ENCODE data around the gene TRABD2B. TPM values are rescaled to one million over a fixed set of nuclear protein-coding genes. Genes with fewer than 3 reads are reported as not detected.

Gene TRABD2B
- total RNA-seq, 2 donors from 2014 or later, result 3.1 to 8.1 TPM

DNA sequence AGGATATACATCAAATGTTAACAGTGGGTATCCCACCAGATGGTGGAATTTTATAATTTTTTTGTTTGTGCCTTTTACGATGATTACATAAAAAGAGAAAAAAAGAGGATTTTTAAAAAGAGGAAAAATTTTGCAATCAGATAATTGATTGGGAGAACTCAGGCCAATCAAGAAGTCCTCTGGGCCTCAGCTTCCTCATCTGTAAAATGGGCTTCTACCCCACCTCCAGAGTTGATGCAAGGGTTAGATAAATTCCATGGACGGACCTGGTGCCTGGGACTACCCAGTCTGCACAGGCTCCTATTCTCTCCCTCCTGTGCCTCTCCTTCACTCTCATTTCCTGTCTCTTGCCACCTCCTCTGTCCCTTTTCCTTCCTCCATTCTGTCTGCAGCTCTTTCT is 88.9 kb downstream of the TRABD2B start:
- H3K4me1 ChIP-seq, result peaks cover 0 to 15% of the 10 kb centered on the region in 2 donors
- TF ChIP-seq, protein P1, sequence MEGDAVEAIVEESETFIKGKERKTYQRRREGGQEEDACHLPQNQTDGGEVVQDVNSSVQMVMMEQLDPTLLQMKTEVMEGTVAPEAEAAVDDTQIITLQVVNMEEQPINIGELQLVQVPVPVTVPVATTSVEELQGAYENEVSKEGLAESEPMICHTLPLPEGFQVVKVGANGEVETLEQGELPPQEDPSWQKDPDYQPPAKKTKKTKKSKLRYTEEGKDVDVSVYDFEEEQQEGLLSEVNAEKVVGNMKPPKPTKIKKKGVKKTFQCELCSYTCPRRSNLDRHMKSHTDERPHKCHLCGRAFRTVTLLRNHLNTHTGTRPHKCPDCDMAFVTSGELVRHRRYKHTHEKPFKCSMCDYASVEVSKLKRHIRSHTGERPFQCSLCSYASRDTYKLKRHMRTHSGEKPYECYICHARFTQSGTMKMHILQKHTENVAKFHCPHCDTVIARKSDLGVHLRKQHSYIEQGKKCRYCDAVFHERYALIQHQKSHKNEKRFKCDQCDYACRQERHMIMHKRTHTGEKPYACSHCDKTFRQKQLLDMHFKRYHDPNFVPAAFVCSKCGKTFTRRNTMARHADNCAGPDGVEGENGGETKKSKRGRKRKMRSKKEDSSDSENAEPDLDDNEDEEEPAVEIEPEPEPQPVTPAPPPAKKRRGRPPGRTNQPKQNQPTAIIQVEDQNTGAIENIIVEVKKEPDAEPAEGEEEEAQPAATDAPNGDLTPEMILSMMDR (IDR thresholded peaks at IDR 0.05), result no peak
- no peaks in the 10 kb centered on the region for H3K27me3 ChIP-seq
- H3K9me3 ChIP-seq, result no peaks in the 10 kb centered on the region
- no peak overlapping the region for H3K4me3 ChIP-seq
- H3K36me3 ChIP-seq, result no peaks in the 10 kb centered on the region
- H3K27ac ChIP-seq, result no peak overlapping the region
- DNase-seq (ENCODE audit: low spot score), result no peak

DNA sequence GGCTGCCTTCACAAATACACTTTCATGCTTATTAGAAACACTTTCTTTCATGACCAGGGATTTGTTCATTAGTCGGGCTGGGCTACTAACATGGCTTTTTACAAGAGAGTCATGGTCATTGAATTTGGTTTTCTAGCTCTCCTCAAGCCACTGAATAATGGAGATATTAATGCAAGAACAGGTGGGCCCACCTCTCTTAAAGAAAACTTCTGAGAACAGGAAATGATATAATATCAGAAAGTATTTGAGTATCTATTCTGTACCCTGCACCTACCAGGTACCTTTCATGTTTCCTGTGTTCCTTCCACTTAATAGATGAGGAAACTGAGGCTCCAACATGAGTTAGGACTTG is 90.0 kb downstream of the TRABD2B start:
- Histone ChIP-seq H3K9me3 (no peaks in the 10 kb centered on the region), H3K27ac (peak overlapping the region in 1 of 2 donors; percentile 46), H3K4me1 (peaks cover 0 to 15% of the 10 kb centered on the region in 2 donors), H3K27me3 (no peaks in the 10 kb centered on the region), H3K36me3 (no peaks in the 10 kb centered on the region), H3K4me3 (no peak overlapping the region)
- DNase-seq (ENCODE audit: low spot score), result no peak
- TF ChIP-seq, protein P1 (IDR thresholded peaks at IDR 0.05), result no peak

DNA sequence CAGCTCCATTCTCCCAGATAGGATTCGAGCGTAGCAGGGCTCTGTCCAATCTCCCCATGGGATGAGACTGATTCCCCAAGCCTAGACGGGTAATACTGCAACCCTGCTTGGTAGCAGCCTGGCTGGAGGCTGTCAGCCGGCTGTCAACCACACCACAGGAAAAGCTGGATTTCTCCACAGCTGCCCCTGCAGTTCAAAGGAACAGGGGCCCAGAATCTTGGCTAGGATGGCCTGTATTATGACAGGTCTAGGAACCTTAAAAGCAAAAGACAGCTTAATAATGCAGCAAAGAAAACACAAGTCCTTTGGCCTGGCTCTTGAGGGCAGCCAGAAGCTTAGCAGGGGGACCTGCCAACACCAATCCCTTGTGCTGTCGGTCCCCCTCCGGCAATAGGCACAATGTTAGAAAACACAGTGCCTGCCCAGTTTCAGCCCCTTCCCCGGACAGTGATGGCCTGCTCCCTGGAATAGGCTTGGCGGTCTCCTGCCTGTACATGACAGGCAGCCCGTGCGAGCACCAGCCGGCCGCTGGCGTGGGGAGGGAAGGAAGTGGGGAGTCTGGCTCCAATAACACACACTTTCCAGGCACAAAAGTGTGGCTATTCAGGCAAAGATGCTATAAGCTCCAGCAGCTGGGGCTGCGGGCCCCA is 90.5 kb downstream of the TRABD2B start:
- Histone ChIP-seq H3K4me3 (no peak overlapping the region), H3K36me3 (no peaks in the 10 kb centered on the region), H3K27ac (peak overlapping the region in 1 of 2 donors; percentile 46), H3K27me3 (no peaks in the 10 kb centered on the region), H3K4me1 (peaks cover 0 to 15% of the 10 kb centered on the region in 2 donors), H3K9me3 (no peaks in the 10 kb centered on the region)
- no peak for DNase-seq (ENCODE audit: low spot score)
- TF ChIP-seq, protein P1 (IDR thresholded peaks at IDR 0.05), result no peak

DNA sequence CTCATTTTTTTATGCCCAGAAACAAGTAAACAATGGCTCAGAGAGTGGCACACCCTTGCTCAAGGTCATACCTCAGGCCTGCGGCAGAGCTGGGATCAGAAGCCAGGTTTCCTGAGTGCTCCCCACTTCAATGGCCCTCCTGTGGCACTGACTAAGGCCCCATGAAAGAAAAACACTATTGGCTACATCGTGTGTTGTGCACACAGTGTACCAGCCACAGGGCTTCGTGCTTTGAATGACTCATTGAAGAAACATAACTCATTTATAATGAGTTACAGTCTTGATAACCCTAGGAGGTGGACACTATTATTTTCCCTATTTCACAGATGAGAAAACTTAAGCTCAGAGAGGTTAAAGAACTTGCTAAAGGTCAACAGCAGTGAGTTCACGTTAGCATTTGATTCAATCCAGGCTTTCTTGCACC is 91.2 kb downstream of the TRABD2B start:
- Histone ChIP-seq H3K36me3 (no peaks in the 10 kb centered on the region), H3K27ac (peak overlapping the region in 1 of 2 donors; percentile 46)

DNA sequence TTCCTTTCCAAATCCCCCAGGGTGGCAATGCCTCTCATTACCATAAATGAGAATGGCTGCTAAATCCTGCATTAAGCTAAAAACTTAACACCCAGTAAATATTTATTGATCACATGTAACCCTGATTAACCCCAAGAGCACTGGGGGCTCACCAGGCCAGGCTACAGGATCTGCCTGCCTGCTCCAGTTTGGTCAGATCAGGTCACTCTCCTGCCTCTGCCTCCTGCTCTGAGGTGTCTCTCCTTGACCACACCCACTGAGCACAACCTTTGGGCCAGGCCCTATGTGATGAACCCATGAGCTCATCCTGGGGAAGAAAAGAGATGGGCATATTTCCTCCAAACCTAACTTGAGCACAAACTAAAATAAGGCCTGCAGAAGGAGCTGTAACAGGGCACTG is 93.5 kb downstream of the TRABD2B start:
- no peaks in the 10 kb centered on the region for H3K27me3 ChIP-seq
- H3K36me3 ChIP-seq, result no peaks in the 10 kb centered on the region
- H3K27ac ChIP-seq, result no peak overlapping the region
- H3K4me1 ChIP-seq, result peaks cover 0 to 34% of the 10 kb centered on the region in 2 donors
- TF ChIP-seq, protein P1 (IDR thresholded peaks at IDR 0.05), result no peak
- no peaks in the 10 kb centered on the region for H3K9me3 ChIP-seq
- no peak for DNase-seq (ENCODE audit: low spot score)
- no peak overlapping the region for H3K4me3 ChIP-seq

More for the DNA sequence above, 91.2 kb downstream of the TRABD2B start:
- Histone ChIP-seq H3K4me3 (no peak overlapping the region), H3K9me3 (no peaks in the 10 kb centered on the region), H3K27me3 (no peaks in the 10 kb centered on the region), H3K4me1 (peaks cover 0 to 20% of the 10 kb centered on the region in 2 donors)
- TF ChIP-seq, protein P1 (IDR thresholded peaks at IDR 0.05), result no peak
- no peak for DNase-seq (ENCODE audit: low spot score)
